Omental fat pad (tissue), 4 donors: Measurements from ENCODE around the gene MYPN. TPM values are rescaled to one million over a fixed set of nuclear protein-coding genes. Genes with fewer than 3 reads are reported as not detected.
A peak's percentile ranks its signal among the peaks of the same experiment; 100 is the strongest.

ENCODE experiments used
- ATAC-seq: fragments of 150-250 bp; one replicate; pipeline ENCODE4 v1.9.1; 2016; ENCODE audit warnings: mild to moderate bottlenecking, moderate library complexity; ENCODE audit not compliant: low FRiP score
- DNase-seq: peaks from one replicate; pipeline ENCODE4 v3.0.0-alpha.2; 2019; ENCODE audit warnings: low spot score
- CTCF ChIP-seq, 3 donors: fragments of 450-650 bp; IDR thresholded peaks; one replicate each; pipeline ENCODE4 v1.5.1; 2016 to 2017; ENCODE audit warnings: antibody characterized with exemption in 3 of 3, mild to moderate bottlenecking in 3 of 3, moderate library complexity in 2 of 3
- total RNA-seq, 4 donors: library from RNA; depleted of rRNA; stranded (reverse); fragments of >200 nt; gene quantifications; one replicate each; pipeline ENCODE4 v1.1.0, GENCODE V29; 2016

Gene MYPN
- total RNA-seq, 4 donors from 2014 or later = not detected

GRCh38 chr10:68218786-68219185, 109.5 kb downstream of the MYPN start:
- ATAC-seq = no peak
- no peak for TF ChIP-seq CTCF (IDR thresholded peaks at IDR 0.05)
- no peak for DNase-seq

GRCh38 chr10:68221196-68221595, 111.9 kb downstream of the MYPN start:
- no peak for TF ChIP-seq CTCF (IDR thresholded peaks at IDR 0.05)
- no peak for ATAC-seq

GRCh38 chr10:68222391-68222790, 113.1 kb downstream of the MYPN start:
- ATAC-seq (no peak), DNase-seq (no peak)
- TF ChIP-seq CTCF (IDR thresholded peaks at IDR 0.05) = no peak

More at GRCh38 chr10:68221196-68221595, 111.9 kb downstream of the MYPN start:
- DNase-seq = no peak

GRCh38 chr10:68223535-68224165, 114.4 kb downstream of the MYPN start:
- no peak for TF ChIP-seq CTCF (IDR thresholded peaks at IDR 0.05)
- DNase-seq (no peak), ATAC-seq (no peak)

- TF ChIP-seq CTCF (IDR thresholded peaks at IDR 0.05) = no peak
- DNase-seq (no peak), ATAC-seq (no peak)
These were observed 115.5 kb downstream of the MYPN start for GRCh38 chr10:68224810-68225209.

GRCh38 chr10:68230268-68230667, 121.0 kb downstream of the MYPN start:
- DNase-seq = no peak
- no peak for TF ChIP-seq CTCF (IDR thresholded peaks at IDR 0.05)
- ATAC-seq = no peak

- ATAC-seq (peak; percentile 97), DNase-seq (no peak)
- TF ChIP-seq CTCF (IDR thresholded peaks at IDR 0.05) = no peak
These were observed 122.0 kb downstream of the MYPN start for GRCh38 chr10:68231106-68231816.
